Mesenteric fat pad (tissue), 1 donor: Measurements from ENCODE around the gene ESR2. TPM values are rescaled to one million over a fixed set of nuclear protein-coding genes. Genes with fewer than 3 reads are reported as not detected.
"Not testable (repeated sequence)": the region's sequence is repeated elsewhere in the genome, so short reads cannot be mapped to it uniquely, and the experiment has no call there.

Experiments
- DNase-seq: peaks from one replicate; pipeline ENCODE4 v3.0.0-alpha.2; 2020; ENCODE audit warnings: low spot score
- total RNA-seq: library from RNA; stranded (reverse); fragmentation: NEBNext Ultra II Directional; extraction: Animal tissue kit (Norgen Biotek cat#: 25700); gene quantifications from one replicate; pipeline ENCODE4 v1.2.1, GENCODE V29; 2021
- donor health status: DM: yes; HTN: yes; CAD: no.

ESR2 gene
- total RNA-seq, 1 donor from 2014 or later, result 0.32 TPM

DNA sequence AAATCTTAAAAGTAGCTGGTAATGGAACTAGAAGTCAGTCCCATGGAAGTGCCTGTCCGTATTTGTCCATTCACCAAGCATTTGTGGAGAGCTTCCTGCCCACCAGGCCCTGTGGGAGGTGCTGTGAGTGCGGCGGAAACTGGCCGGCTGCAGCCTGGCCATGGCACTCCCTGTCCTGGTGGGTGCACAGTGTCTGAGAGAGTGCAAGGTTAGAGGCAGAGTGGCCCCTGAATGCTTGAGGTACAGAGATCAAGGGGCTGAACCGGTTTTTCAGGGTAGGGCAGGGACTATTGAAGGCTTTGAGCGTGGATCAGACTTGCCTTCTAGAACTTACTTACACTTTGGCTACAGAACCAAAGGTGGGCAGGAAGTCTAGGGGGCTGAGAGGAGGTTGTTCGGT, 92.9 kb downstream of the ESR2 start:
- no peak for DNase-seq

DNA sequence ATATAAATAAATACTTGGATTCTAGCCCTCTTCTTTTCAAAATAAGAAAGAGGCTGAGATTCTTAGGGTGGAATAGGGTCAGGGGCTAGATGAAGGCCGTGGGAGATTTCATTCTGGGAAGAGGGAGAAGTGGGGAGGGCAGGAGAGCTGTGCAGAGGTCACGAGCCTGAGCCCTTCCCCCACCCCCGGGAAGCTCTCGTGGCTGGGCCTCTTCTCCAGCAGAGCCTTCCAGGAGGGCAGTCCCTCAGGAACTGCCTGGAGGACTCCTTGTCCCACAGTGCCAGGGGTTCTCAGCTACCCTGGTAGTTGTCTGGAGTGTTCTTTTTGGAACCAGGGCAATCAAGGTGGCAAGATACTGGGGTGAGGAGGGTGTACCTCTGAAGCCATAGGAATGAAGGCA, 94.0 kb downstream of the ESR2 start:
- DNase-seq, result no peak

DNA sequence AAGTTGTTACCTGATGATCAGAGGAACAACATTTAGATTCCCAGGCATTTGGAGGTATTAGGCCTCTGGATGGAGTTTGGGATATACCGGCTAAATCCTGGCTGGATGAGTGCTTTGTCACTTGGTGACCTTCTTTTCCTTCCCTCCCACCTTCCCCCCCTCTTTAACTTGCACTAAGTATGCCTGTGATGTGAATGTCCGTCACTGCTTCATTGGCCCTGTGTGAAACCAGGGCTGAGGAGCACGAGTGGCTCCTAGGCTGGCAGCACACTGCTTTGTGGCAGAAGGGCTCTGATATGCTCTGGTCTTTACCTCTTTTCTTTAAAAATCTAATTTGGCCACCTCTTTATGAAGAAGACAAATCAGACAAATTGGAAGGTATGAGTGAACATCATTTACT, 95.7 kb downstream of the ESR2 start:
- no peak for DNase-seq

DNA sequence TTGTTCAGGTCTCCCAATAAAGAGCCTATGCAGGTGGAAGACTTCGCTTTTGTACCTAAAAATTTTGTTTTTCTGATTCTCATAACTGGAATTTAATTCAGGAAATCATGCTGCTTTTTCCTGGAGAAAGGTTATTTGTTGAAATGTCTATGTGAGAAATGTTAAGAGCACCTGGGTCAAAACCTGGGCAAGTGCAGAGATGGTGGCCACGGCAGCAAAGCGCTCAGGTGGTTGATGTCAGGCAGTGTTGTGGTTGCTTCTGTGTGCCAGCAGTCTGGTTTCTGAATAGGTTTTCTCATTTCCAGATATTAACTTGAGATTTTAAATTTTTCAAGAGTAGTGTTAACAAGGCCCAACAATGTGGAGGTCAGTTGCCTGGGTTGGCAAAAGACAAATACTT, 96.2 kb downstream of the ESR2 start:
- DNase-seq, result no peak

DNA sequence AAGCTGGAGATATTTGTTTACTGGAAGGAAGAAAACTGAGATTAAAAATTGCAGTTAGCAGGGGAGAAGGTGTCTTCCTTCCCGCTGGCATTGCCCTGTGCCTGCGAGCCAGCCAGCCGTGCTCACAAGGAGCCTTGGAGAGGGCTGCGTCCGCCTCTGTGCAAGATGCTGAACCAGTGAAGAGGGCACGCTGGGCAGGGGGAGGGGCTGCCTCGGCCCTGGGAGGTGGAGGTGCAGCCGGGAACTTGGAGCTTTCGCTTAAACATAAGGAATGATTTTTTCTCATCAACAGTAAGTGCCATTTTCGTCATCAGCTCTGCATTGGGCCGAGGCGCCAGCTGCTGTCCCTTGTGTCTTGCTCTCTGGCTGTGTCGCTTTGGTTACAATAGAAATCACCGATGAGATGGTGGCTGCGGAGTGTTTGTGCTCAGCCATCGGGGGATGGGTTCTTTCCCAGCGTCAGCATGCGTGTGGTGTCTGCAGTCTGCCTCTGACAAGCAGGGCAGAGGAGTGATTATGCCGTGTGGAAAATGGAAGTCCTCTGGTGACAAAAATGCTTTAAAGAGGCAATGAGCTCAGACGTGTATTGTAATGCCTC, 97.3 kb downstream of the ESR2 start:
- no peak for DNase-seq

DNA sequence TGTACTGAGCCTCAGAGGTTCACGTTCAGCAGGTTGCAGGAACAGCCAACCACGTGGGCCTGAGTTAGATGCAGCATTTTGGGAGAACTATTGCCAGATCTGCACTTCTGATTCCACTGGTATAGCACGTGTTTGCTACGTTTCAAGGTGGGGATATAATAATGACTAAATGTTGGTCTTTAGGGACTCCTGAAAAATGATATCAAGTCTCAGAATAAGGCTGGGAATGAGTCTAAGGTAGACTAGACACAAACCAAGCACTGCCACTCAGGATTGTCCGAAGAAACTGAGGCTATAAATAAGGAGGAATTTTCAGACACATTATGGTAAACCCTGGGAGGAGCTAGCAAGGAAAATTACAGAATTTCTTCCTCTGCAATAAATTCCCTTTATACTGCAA, 98.1 kb downstream of the ESR2 start:
- no peak for DNase-seq

DNA sequence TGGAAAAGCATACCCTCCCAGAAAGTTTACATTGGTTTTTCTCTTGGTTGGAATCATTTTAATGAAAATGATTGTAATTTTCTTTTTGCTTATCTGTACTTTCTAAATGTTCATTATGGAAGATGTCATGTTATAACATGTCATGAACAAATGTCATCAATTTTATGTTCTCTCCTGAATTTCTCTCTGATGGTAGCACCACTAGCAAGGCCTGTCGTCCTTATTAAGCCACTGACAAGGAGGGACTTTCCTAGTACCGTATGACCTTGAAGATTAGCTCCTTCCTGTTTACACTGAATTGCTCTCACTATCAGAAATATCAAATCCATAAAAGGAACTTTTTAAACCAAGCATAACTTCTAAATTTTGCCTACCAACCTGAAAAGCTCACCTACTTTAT, 99.0 kb downstream of the ESR2 start:
- DNase-seq, result no peak

DNA sequence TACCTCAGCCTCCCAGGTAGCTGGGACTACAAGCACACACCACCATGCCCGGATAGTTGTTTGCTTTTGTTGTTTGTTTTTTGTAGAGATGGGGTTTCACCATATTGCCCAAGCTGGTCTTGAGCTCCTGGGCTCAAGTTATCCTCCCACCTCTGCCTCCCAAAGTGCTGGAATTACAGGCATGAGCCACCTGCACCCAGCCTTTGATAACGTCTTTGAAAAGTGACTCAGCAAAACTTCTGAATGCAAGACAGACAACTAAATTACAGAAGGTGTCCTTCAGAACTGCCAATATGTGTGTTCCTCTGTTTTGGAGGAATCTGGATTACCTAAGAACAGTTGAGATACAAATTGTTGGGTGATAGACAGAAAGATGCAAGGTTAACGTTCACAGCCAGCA, 99.8 kb downstream of the ESR2 start:
- DNase-seq, result no peak

DNA sequence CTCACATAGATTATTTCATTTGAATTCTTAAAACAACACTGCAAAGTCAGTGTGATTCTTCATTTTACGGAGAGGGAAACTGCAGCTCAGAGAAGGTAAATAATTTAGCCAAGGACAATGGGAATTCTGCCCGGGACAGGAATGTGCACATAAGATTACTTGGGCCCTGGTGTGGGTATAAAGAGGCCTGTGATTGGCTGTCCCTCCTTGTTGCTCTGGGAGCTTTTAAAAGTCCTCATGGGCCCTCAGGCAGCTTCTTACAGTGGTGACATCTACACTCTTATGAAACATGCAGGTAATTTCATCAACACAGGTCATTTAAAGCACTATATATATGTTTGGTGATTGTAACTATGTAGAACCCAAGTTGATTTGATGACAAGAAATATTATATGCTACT, 100.3 kb downstream of the ESR2 start:
- DNase-seq, result no peak

DNA sequence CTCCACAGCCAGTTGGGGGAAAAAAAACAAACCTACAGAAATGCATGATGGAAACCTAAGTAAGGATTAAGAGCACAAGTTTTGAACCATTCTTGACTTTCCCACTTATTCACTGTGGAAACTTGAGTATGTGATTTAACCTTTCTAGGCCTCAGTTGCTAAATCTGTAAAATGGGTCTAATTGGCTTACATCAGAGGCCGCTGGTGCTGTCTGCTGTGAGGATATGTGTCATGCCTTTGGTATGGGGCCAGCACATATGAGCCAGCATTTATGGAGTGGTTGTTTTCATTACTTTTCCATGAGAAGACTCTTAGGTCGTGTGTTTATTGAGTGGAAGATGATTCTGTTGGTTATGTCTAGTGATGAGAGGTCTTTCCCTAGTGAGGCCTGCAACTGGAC, 102.4 kb downstream of the ESR2 start:
- DNase-seq, result no peak

DNA sequence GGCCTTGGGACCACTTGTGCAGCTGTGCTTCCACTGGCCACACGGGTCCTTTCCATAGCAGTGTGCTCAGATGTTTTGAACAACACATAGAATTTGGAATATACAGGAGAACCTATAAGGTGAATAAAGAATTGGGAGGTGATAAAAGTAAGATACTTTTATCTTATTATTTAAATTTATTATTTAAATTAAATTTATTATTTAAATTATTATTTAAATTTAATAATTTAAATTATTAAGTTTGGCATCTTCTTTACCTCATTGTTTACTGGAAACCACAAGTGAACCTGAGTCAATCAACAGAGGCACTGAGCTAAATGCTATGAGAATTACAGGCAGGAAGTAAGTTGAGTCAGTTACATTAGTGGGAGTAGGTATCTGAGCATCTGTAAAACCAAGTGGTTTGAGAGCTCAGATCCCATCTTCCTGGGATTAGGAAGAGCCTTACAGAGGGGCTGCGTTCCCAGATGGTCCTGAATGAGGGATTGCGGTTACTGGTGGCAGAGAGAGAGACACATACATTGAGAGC, 103.1 kb downstream of the ESR2 start:
- DNase-seq, result no peak

DNA sequence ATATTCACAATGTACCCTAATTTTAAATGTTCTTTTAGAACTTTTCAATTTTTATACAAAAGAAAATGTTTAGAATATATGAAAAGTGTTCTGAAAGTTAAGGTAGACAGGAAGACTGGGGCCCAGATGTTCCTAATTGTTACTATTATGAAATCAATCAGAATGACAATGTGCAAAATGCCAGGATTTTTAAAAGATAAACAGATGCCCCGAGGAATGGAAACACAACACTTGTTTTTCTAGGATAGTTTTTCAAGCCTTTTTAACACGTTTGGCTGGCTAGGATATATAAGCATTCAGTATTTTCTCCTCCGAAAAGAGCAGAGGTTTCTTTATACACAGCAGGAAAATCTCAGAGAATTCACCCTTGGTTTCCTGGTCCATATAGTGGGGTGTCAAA, 106.8 kb downstream of the ESR2 start:
- DNase-seq, result no peak

DNA sequence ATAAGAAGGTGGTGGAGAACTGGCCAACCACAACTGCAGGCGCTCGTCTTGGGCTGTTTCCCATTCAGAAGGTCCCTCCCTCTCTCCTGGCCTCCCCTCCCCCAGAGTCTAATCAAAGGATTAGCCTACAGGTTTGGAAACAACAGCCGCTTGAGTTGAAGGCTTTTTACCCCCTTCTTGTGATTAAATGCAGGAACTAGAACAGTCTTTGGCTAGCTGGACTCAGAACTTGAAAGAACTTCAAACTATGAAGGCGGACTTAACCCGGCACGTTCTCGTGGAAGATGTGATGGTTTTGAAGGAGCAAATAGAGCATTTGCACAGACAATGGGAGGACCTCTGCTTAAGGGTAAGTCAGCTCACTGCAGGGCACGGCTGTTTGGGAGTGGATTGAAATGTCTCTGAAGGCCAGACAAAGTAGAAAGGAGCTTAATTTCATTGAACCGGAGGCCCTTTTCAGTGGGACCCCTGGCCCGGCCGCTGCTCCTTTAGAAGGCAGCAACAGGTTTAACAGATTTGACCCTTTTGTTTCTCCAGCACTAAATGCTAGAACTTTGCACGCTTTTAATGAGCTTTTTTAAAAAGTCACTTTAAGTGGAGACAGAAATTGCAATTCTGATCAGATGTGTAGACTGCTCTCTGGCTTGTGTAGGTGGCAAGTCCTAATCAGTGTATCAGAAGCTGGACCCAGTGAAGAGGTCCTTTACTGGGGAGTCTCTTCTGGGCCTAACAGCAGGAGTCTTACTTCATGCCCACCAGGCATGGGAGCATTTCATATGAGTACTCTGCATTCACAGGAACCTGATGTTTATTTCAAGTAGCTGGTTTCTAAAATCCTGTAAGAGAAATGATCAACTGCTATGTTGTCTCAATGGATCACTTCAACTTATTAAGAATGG, 107.7 kb downstream of the ESR2 start:
- no peak for DNase-seq

DNA sequence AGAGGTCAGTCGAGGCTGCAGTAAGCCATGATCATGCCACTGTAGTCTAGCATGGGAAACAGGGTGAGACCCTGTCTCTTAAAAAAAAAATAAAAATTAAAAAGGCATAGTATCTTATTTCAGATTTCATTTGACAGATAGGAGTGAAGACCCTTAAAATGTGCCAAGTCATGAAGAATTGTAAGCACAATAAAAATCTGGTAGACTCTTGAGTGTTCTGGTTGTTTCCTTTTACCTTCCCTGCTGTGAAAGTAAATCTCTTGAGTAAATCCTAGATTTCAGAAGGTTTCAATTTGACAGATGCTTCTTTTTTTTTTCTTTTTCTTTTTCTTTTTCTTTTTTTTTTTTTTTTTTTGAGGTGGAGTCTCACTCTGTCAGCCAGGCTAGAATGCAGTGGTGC, 109.0 kb downstream of the ESR2 start:
- DNase-seq, result no peak

DNA sequence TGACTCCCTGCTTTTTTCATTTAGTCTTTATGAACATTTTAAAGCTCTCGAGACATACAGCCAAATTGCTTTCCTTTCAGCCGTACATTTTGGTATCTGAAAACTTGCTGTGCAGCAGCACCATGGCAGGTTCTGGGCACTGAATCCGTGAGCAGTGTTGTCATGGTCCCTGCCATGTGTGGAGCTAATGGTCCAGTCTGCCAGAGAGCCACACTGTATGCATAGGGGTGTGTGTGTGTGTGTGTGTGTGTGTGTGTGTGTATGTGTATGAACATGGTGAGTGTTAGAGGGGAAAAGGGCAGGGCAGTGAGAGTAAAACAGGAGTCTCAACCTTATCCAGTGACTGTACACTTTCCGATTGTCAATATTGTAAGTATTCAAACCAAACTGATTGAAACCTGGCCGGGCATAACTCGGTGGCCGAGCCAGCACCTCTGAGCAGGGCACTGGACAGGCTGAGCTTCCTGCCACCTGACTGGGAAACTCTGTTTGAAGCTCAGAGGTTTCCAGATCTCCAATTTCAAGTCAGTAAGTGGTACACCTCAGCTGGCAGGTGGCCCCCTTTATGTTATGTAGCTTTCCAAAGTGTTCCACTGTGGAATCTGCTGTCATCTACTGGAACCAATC, 110.0 kb downstream of the ESR2 start:
- no peak for DNase-seq

DNA sequence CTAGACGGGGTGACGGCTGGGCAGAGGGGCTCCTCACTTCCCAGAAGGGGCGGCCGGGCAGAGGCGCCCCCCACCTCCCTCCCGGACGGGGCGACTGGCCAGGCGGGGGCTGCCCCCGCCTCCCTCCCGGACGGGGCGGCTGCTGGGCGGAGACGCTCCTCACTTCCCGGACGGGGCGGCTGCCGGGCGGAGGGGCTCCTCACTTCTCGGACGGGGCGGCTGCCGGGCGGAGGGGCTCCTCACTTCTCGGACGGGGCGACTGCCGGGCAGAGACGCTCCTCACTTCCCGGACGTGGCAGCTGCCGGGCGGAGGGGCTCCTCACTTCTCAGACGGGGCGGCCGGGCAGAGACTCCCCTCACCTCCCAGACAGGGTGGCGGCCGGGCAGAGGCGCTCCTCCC, 111.3 kb downstream of the ESR2 start:
- not testable (repeated sequence) for DNase-seq

DNA sequence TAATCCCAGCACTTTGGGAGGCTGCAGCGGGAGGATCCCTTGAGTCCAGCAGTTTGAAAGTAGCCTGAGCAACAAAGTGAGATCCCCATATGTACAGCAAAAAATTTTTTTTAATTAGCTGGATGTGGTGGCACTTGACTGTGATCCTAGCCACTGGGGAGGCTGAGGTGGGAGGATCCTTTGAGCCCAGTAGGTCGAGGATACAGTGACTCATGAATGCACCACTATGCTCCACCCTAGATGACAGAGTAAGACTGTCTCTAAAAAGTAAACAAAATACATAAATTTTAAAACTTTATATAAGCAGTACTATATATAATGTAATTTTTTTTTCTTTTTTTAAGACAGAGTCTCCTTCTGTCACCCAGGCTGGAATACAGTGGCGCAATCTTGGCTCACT, 115.4 kb downstream of the ESR2 start:
- DNase-seq, result no peak

DNA sequence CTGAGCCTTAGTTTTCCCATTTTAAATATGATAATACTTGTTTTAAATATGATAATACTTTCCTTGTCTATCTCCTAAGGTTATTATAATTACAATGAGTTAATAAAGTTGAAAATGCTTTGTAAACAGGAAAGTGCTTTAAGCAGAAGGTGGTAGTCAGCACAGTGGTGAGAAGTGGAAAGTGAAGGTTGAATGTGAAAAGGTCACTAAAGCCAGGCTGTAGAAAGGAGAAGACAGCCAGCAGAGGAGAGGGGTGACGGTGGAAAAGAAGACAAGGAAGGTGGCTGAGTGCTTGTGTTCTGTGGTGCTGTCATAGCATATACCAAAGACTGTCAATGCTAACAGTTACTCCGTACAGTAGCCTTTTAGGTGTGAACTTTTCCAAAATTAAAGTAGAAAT, 117.8 kb downstream of the ESR2 start:
- DNase-seq, result no peak

DNA sequence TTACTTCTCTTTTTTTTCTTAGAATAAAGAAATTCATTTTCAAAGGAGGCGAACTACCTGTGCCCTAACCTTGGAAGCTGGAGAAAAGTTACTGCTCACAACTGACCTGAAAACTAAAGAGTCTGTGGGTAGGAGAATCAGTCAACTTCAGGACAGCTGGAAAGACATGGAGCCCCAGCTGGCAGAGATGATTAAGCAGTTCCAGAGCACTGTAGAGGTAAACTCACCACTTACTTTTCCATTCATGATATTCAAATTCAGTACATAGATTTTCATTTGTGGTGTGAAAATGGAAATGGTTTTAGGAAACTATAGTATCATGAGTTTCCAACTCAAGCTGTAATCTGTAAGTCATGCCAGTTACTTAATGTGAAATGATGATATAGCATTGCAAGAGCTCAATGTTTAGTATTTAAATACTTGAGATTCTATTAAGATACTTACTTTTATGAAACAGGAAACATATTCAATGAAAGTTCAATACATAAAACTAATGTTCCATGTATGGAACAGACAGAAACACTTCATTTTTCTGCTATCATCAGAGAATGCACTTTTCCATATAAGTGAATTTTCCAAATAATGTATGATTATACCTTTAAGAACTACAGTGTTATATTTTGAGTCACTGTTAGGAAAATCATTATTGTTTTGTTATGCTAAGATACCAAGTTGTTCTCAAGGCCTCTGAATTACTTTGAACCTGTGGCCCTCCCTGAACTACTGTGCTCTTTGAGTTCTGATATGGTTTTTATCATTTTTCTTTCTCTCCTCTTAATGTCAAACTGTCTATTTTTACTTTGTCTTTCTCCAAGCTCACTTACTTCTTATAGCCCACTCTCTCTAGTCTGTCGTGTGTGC, 119.0 kb downstream of the ESR2 start:
- DNase-seq, result no peak

DNA sequence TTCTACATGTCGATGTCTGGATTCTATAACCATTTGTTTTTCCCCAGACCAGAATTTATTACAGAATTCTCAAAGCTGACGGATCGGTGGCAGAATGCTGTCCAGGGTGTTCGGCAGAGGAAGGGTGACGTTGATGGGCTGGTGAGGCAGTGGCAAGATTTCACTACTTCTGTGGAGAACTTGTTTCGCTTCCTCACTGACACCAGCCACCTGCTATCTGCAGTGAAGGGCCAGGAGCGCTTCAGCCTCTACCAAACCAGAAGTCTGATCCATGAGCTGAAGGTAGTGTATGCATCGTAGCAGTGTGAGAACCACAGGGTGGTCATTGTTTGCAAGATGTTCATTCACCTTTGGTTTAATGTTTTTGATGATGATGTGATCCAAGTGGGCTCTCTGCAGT, 124.0 kb downstream of the ESR2 start:
- DNase-seq, result no peak

DNA sequence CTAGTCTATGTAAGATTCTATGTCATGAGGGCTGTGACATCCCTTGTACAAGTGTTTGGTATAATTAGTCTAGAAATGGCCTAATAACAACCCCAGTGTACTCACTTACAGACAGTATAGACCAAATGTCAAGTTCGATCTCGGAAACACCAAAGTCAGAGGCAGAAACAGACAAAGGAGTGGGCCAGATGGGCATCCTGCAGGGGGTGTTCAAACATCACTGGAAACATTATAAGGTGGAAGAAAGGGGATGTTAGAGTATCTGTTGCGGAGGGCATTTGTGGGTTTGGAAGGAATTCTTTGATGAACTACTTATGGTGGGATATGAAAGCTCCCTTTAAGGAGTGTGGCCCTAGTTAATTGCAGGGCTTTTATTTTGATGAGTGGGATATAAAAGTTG, 134.6 kb downstream of the ESR2 start:
- DNase-seq, result no peak
